Esophagus squamous epithelium (tissue), 5 donors: ENCODE measurements around the gene PHAX. TPM values are rescaled to one million over a fixed set of nuclear protein-coding genes. Genes with fewer than 3 reads are reported as not detected.

Experiments
- DNase-seq: peaks from one replicate; lab custom pipeline; 2025; lab: John Stamatoyannopoulos, UW
- H3K27ac ChIP-seq, 4 donors: fragments of 200-600 bp; sonication (generic); one replicate each; pipeline ENCODE4 v1.5.1; 2016 to 2019; ENCODE audit warnings: mild to moderate bottlenecking in 1 of 4
- H3K27me3 ChIP-seq, 4 donors: fragments of 200-600 bp; sonication (generic); 1 replicate in 3 of 4; 2 replicates in 1 of 4; pipeline versions ENCODE4 v1.5.1 to v1.6.0; 2017 to 2021; ENCODE audit warnings: antibody characterized with exemption in 1 of 4
- H3K36me3 ChIP-seq, 3 donors: fragments of 200-600 bp; sonication (generic); one replicate each; pipeline ENCODE4 v1.5.1; 2016 to 2019
- H3K4me1 ChIP-seq, 3 donors: fragments of 200-600 bp; sonication (generic); one replicate each; pipeline ENCODE4 v1.5.1; 2017 to 2019
- H3K4me3 ChIP-seq, 4 donors: fragments of 200-600 bp; sonication (generic); 1 replicate in 3 of 4; 2 replicates in 1 of 4; pipeline ENCODE4 v1.5.1; 2016 to 2019; ENCODE audit warnings: mild to moderate bottlenecking in 2 of 4, moderate library complexity in 1 of 4
- H3K9me3 ChIP-seq, 3 donors: fragments of 200-600 bp; sonication (generic); one replicate each; pipeline ENCODE4 v1.5.1; 2016 to 2019
- CTCF ChIP-seq, 6 experiments: fragments of 450-650 bp in 4 of 6; fragments of 200-600 bp in 2 of 6; sonication (generic) in 2 of 6; IDR thresholded peaks; one replicate each; pipeline ENCODE4 v1.5.1; 2016 to 2019; ENCODE audit warnings: antibody characterized with exemption in 6 of 6, mild to moderate bottlenecking in 4 of 6, moderate library complexity in 4 of 6
- POLR2A ChIP-seq, 4 donors: fragments of 450-650 bp; IDR thresholded peaks; one replicate each; pipeline ENCODE4 v1.6.1; 2017; ENCODE audit warnings: antibody characterized with exemption in 4 of 4, mild to moderate bottlenecking in 4 of 4, moderate library complexity in 3 of 4
- WGBS, 2 donors: methylation state at CpG; one replicate each; pipeline ENCODE4 v1.1.5; 2018; 5-methylcytosine and 5-hydroxymethylcytosine counted together
- intact Hi-C: fragments of 100-400 bp; cut with DNase I; formaldehyde crosslinking; loops from one replicate; pipeline ENCODE4 v1.15.0; 2022
- small RNA-seq, 4 donors: library from RNA; depleted of rRNA; stranded (forward); fragments of <200 nt; gene quantifications; one replicate each; pipeline ENCODE3, GENCODE V24; 2016
- total RNA-seq, 4 donors: library from RNA; depleted of rRNA; stranded (reverse); fragments of >200 nt; gene quantifications; one replicate each; pipeline ENCODE4 v1.1.0, GENCODE V29; 2016
- donor health status: DM: yes; HTN: yes; CAD: no.

Gene PHAX
- total RNA-seq, 4 donors from 2014 or later, result 40.3 to 59.5 (median 49.3) TPM

- DNase-seq, result no peak
- H3K27ac ChIP-seq, result no peak overlapping the region
- H3K4me3 ChIP-seq, result no peak overlapping the region
- no peaks in the 10 kb centered on the region for H3K27me3 ChIP-seq
- no peak for TF ChIP-seq CTCF (IDR thresholded peaks at IDR 0.05)
- no peak for TF ChIP-seq POLR2A (IDR thresholded peaks at IDR 0.05)
- WGBS, 2 donors, result 40 to 78% methylated on average over 4 to 10 of the region's 11 CpGs
- H3K4me1 ChIP-seq, result no peaks in the 10 kb centered on the region
- H3K36me3 ChIP-seq, result no peaks in the 10 kb centered on the region
- intact Hi-C loops, result no loop called here
- peaks cover 0 to 12% (median 4%) of the 10 kb centered on the region in 3 donors for H3K9me3 ChIP-seq
Observed at GRCh38 chr5:126673477-126673876, 72.7 kb downstream of the PHAX start.

DNA sequence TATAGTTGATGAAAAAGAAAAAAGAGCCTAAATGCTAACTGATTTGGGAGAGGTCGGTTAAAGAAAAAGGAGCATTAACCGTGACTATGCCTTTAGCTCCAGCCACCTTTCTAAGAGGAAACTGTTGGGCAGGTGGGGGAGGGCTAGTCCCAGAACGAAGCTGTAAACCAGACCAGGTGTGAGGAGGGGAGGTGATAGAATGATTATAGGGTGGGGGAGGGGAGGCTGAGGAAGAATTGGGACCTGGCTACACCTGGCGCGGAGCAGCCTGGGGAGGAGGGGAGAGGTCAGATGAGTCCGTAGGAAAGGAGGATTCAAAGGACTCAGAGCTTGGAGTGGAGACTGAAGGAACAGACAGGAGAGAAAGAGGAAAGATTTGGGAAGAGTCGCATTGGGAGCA, 73.4 kb downstream of the PHAX start:
- no peak for DNase-seq
- intact Hi-C loops, result no loop called here
- no peaks in the 10 kb centered on the region for H3K4me1 ChIP-seq
- 60 to 62% methylated on average over 7 of the region's 7 CpGs for WGBS, 2 donors
- no peak overlapping the region for H3K4me3 ChIP-seq
- no peak for TF ChIP-seq CTCF (IDR thresholded peaks at IDR 0.05)
- TF ChIP-seq POLR2A (IDR thresholded peaks at IDR 0.05), result no peak
- peaks cover 0 to 2% (median 0%) of the 10 kb centered on the region in 4 donors for H3K27me3 ChIP-seq
- no peak overlapping the region for H3K27ac ChIP-seq
- peaks cover 0 to 11% (median 4%) of the 10 kb centered on the region in 3 donors for H3K9me3 ChIP-seq
- H3K36me3 ChIP-seq, result no peaks in the 10 kb centered on the region

DNA sequence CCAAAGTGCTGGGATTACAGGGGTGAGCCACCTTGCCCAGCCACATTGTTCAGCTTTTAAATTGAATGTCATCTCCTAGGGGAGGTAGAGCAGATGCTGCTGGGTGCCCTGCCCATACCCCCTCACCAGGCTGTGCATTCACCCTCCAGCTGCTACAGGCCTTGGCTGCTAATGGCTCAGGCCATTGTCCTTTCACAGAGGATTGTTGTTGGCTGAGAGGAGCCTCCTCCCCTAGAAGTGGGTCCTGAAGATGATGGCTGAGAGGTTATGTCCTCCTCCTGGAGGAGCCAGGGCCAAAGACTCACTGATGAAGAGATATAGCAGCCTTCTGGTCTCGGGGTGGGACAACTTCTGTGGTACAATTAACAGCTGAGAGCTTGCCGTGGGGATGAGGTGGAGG, 74.6 kb downstream of the PHAX start:
- 82 to 96% methylated on average over 2 of the region's 2 CpGs for WGBS, 2 donors
- H3K4me1 ChIP-seq, result no peaks in the 10 kb centered on the region
- no peaks in the 10 kb centered on the region for H3K9me3 ChIP-seq
- peaks cover 0 to 8% (median 0%) of the 10 kb centered on the region in 4 donors for H3K27me3 ChIP-seq
- DNase-seq, result no peak
- H3K36me3 ChIP-seq, result no peaks in the 10 kb centered on the region
- H3K4me3 ChIP-seq, result no peak overlapping the region
- TF ChIP-seq POLR2A (IDR thresholded peaks at IDR 0.05) (no peak), CTCF (IDR thresholded peaks at IDR 0.05) (no peak)
- intact Hi-C loops, result loop anchor here (5.0 kb wide), 1 partner anchor 107 kb away; no protein-coding TSS in a partner anchor
- H3K27ac ChIP-seq, result no peak overlapping the region

DNA sequence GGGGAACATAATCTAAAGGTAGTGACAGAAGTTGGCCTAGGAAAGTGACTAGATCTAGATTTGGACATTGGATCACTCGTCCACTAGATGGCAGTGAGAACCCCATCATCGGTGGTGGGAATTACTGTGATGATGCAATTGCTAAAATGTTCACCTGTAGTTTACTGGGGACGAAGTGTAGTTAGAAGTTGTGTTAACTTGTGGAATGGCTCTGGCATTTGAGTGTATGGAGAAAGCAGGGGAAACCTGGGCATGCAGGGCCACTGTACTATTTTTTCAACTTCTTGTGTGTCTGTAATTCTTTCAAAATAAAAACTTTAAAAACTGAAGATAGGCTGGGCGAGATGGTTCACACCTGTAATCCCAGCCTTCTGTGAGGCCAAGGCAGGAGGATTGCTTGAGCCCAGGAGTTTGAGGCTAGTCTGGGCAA, 75.5 kb downstream of the PHAX start:
- H3K4me3 ChIP-seq, result no peak overlapping the region
- no peaks in the 10 kb centered on the region for H3K36me3 ChIP-seq
- H3K27me3 ChIP-seq, result peaks cover 0 to 8% (median 0%) of the 10 kb centered on the region in 4 donors
- no peak overlapping the region for H3K27ac ChIP-seq
- TF ChIP-seq POLR2A (IDR thresholded peaks at IDR 0.05) (no peak), CTCF (IDR thresholded peaks at IDR 0.05) (peak; percentile 67 to 79 (median 74))
- no peak for DNase-seq
- no peaks in the 10 kb centered on the region for H3K4me1 ChIP-seq
- intact Hi-C loops, result loop anchor here (5.0 kb wide), 1 partner anchor 106 kb away; no protein-coding TSS in a partner anchor
- 20 to 23% methylated on average over 4 of the region's 4 CpGs for WGBS, 2 donors
- H3K9me3 ChIP-seq, result no peaks in the 10 kb centered on the region

Small RNAs within 50 kb of the gene (small RNA-seq; reads per million reads assigned to genes)
- gene BOLA3P3 (0 reads per million in 4 donors), gene RNU6-290P (0 to 0.15 (median 0) reads per million in 4 donors)

Other genes starting within 250 kb of the PHAX start
- gene GRAMD2B, start 177.5 kb upstream of the PHAX start, total RNA-seq, result 10 to 100 TPM; 10.2 to 29.0 (median 15.8) TPM
- 10 to 100 TPM; 35.9 to 89.7 (median 48.2) TPM for gene ALDH7A1, start 5.7 kb upstream of the PHAX start, total RNA-seq
- 10 to 100 TPM; 13.7 to 61.5 (median 39.2) TPM for gene LMNB1, start 176.2 kb downstream of the PHAX start, total RNA-seq